ENCODE measurements around the gene MAN1A1.

GRCh38 chr6:119296036-119297035 lies 53.2 kb downstream of the MAN1A1 start:
- TF ChIP-seq TEAD1 (CRISPR knock-in tag; IDR thresholded peaks at IDR 0.05) (no peak), FOXP4 (CRISPR knock-in tag; IDR thresholded peaks at IDR 0.05) (no peak), ATF3 (CRISPR knock-in tag; conservative IDR thresholded peaks at IDR 0.05) (no peak), ATF1 (CRISPR knock-in tag; IDR thresholded peaks at IDR 0.05) (no peak), CTCF (IDR thresholded peaks at IDR 0.05) (no peak), NFYB (CRISPR knock-in tag; conservative IDR thresholded peaks at IDR 0.05; ENCODE audit: low read depth) (no peak)
